ENCODE data around the gene REV1.

DNA sequence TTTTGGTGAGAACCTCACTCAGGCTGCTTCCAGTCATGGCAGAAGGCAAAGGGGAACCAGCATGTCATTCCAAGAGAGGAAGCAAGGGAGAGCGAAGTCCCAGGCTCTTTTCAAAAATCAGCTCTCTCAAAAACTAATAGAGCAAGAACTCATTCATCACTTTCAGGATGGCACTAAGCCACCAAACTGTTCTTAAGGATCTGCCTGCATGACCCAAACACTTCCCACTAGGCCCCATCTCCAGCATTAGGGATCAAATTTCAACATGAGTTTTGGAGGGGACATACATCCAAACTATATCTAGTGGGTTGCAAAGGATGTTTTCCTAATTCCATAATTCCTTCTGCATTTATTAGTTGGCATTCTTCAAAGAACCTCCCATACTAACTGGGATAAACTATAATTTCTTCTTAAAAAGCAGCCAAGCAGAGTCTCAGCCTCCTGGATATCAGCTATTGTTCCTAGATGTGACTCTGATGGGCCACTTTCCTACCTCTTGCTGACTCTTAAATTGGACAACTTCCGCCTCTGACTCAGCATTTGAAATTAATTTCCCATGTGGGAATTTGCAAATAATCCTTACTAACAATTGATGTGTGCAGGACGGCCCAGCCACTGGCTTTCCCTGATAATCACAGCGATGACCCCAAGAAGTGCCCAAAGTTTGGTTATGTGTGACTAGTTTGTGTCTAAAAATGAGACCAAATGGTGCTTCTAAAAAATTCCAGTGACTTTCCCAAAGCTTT lies 5.5 kb upstream of the REV1 start:
- no peak for TF ChIP-seq EZH2phosphoT487 (IDR thresholded peaks at IDR 0.05)
- TF ChIP-seq, protein P1, sequence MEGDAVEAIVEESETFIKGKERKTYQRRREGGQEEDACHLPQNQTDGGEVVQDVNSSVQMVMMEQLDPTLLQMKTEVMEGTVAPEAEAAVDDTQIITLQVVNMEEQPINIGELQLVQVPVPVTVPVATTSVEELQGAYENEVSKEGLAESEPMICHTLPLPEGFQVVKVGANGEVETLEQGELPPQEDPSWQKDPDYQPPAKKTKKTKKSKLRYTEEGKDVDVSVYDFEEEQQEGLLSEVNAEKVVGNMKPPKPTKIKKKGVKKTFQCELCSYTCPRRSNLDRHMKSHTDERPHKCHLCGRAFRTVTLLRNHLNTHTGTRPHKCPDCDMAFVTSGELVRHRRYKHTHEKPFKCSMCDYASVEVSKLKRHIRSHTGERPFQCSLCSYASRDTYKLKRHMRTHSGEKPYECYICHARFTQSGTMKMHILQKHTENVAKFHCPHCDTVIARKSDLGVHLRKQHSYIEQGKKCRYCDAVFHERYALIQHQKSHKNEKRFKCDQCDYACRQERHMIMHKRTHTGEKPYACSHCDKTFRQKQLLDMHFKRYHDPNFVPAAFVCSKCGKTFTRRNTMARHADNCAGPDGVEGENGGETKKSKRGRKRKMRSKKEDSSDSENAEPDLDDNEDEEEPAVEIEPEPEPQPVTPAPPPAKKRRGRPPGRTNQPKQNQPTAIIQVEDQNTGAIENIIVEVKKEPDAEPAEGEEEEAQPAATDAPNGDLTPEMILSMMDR (IDR thresholded peaks at IDR 0.05), result no peak
